HG02885 (cell line): ENCODE measurements around the gene SPAG17.

ENCODE experiments used
- ATAC-seq: cut with Tn5 transposase; IDR thresholded peaks from one replicate; pipeline ENCODE4 v1.9.1; 2021; ENCODE audit warnings: mild to moderate bottlenecking; ENCODE audit not compliant: unreplicated experiment, poor library complexity

Gene SPAG17

DNA sequence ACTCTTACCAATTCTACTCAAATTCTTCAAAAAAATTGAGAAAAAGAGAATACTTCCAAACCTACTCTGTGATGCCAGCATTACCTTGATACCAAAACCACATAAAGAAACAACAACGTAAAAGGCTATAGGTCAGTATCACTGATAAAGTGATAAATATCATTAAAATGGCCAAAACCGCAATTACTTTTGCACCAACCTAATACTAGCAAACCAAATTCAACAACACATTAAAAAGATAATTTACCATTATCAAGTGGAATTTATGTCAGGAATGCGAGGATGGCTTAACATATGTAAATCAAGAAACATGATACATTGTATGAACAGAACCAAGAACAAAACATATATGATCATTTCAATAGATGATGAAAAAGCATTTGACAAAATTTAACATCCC lies 7.0 kb downstream of the SPAG17 start:
- no peak for ATAC-seq

DNA sequence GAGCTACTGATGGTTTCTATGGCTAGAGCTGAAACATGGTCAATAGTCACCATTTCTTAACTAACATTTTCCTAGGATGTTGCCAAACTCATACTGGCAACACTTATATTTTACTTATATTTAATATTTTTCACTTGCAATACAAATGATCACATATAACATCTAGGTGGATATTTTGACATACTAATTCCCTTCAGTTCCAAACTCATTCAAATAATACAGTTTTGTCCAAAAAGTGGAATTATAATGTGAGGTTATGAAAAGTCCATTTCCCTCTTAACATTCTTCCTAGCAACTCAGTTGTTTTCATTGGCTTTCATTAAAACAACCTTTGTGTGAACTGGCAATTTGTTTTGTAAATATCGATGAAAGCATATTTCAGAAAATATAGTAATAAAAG lies 16.0 kb downstream of the SPAG17 start:
- ATAC-seq: no peak

DNA sequence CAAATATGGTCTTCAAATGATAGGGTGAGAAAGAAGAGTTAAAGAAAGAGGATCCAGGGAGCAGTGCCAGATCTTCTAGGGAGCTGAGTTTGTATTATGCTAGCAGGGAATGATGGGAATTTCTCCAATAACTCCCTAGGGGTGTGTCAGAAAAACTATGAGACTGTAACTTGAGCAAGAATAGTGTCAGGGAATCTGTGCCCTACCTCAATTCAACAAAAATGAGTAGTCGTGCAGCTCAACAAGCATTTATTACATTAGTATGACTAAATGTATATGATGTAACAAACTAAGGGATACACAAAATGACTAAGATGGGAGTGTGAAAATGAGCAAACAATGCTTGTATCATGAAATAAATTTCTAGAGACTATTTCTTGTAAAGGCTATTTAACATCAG lies 24.2 kb downstream of the SPAG17 start:
- no peak for ATAC-seq

DNA sequence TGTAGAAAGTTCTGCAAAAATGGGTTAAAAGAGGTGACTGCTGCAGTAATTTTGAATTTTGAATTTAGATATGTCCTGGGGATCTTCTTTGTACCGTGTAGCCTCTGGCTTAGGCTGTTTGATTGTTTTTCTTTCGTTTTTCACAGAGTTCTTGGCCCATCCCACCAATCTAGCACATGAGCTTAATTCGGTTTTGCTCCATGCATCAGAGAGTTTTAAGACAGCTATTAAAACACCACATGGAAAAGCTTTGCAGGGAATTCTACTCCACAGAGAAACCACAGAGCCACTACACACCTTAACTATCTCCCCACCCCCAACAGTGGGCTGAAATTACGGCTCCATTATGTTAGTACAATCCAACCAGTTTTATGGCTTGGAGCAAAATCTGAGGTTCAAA lies 25.5 kb downstream of the SPAG17 start:
- ATAC-seq: no peak

DNA sequence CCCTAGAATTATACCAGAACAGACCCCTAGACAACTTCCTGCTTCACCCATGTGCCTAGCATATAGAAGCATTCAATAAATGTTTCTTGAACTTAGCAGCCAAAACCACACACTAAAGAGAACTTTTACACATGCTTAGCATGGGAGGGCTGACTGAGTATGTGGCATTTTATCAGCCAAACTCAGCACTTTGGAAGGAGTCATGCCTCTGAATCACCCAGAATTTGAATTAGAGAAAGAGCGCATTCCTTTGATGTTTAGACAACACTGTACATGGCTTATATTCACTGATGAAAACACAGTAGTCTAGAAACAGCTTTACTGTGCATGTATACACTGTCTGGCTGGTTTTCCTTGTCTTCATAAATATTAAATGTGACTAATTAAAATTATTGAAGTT lies 26.1 kb downstream of the SPAG17 start:
- no peak for ATAC-seq

DNA sequence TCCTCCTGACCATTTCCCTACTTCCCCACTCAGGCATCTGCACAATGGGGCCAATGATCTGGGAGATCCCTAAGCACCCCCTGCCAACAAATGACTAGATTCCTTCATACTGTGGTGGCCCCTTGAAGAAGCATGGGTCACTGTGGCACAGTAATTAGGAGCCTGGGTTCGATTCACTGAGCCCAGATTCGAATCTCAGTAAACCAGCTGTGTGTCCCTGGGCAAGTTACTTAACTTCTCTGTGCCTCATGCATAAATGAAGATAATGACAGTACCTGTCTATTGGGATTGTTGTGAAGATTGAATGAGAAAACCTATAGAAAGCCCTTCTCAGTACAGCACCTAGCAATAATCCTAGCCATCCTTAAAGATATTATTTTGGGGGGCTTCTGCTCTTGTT lies 27.5 kb downstream of the SPAG17 start:
- no peak for ATAC-seq

DNA sequence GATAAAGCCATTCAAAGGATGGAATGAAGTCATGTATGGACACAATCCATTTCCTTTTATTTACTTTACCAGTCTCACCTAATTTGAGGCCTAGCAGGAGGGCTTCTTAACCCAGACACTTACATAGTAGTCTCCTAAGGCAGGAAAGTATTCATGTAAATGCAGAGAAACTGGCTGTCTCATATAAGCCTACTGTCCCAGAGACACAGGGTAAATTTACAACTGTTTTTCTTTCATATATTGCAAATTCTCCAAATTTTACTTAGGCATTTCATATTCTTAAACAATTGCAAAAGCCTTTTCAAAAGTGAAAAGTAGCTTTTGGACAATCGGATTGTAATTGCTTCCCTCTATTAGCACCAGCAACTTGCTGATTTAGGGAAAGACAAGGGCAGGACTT lies 29.9 kb downstream of the SPAG17 start:
- no peak for ATAC-seq

DNA sequence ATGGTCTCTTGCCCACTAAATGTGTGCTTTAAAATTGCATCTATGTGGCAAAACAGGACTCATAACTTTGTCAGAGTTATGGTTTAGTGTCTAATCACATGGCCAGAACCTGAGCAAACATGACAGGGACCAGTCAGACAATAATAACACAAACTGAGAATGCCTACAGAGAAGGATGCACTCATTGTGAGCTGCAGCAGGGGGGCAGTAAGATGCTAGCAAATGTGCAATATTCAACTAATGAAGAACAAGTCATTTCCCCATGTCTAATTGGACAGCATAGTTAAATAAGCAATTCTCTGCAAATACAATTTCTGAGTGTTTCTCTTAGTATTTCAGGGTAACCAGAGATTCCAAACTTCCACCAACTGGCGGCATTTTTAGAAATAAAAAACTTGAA lies 30.8 kb downstream of the SPAG17 start:
- peak; percentile 54 for ATAC-seq

DNA sequence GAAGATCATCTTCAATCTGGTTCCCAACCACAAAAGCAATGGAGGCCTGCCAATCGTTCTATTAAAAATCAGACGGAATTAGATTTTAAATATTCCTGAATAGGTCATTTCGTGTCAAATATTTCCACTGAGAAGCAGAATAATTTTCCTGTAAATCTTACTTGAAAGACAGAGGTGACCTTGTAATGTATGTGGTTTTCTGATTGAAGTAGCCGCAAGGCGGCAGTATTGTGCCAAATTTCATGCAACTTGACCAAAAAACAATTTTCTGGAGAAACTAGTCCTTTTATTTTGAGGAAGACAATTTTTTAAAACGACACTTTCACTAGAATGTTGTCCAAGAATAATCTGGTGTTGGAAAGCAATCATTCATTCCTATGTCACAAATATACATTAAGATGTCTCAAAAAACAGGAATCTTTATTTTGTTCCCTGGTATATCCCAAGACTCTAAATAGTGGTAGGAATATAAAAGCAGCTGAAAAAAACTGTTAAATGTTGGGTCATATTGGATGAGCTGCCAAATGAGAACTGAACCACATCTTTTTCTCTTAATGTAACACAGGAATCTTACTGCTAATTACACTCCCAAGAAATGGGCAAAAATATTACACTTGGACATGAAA lies 33.6 kb downstream of the SPAG17 start:
- ATAC-seq: peak; percentile 46

DNA sequence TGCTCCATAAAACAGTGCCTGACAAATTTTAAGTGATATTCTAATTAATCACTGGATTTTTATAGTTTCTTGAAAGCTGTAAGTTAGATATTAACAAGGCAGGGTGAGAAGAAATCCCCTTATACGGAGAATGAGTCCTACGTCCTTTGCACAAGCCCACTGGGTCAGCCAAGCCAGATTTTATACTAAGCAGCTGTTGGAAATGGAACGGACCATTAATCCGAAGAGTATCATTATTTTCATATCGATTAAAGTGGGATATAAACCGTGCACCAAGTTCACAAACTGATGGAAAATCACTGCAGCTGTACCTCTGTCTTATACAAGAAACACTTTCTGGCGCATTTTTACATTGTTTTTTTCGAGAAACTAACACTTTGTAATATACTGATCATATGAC lies 35.2 kb downstream of the SPAG17 start:
- ATAC-seq: no peak

DNA sequence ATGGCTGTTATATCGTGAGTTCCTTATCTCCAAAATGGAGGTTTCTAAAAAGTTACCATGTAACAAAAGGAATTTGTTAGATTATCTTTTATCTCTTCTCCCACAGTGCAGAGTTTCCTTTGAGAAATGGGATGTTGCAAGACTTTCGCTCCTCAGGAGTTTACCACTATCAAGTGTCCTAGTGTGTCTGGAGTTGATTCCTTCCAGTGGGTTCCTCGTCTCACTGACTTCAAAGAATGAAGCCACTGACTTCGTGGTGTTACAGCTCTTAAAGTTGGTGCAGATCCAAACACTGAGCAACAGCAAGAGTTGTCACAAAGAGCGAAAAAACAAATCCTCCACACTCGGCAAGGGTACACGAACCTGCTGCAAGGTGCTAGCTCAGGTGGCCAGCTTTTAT lies 37.0 kb downstream of the SPAG17 start:
- no peak for ATAC-seq

DNA sequence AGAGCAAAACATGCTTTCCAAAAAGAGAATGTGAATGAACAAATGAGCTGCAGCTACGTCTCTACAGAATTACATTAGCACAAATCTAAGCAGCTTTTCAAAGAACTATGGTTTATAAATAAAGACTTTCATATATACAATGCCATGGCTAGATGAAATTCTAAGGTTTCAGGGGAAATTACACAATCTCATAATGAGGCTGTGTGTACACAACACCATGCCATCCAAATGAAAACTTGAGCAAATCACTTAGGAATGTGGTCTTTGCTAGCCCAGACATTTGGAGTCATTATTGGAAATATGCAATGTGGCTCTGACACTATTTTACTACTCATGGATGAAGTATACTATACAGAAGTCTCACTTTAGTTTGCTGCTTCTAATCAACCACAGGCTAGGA lies 37.5 kb downstream of the SPAG17 start:
- ATAC-seq: no peak

DNA sequence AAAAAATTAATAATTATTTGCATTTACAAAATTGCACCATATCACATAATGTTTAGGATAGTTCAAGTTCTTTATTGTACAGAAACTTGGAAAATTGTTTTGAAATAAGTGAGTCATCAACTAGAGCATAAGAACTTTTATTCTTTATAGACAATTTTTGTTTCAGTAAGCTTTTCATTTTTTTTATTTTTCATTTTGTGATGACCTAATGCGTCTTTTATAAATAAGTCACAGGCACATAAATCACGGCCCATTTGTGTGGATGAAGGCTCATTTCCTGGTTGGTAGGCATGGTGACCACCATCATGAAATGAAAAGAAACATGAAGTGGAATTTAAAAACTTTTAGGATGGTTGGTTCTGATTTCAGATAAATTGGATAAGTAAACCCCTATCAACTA lies 39.3 kb downstream of the SPAG17 start:
- no peak for ATAC-seq

DNA sequence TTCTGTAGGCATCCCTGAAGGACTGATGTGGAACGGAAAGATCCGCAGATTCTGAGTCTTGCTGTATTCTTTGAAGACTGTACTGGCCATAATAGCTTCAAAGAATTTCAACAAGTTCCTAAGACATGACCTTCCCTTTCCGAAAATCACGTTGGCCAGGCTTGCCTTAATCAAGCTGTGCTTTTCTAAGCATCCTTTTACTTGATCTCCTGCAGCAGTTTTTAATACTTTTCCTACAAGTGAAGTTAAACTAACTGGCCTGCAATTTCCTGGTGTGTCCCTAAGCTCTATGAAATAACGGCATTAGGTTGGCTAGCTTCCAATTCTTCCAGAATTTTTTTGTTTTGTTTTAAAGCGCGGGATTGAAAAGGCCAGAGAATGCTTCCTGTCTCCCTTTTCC lies 40.3 kb downstream of the SPAG17 start:
- ATAC-seq: no peak

DNA sequence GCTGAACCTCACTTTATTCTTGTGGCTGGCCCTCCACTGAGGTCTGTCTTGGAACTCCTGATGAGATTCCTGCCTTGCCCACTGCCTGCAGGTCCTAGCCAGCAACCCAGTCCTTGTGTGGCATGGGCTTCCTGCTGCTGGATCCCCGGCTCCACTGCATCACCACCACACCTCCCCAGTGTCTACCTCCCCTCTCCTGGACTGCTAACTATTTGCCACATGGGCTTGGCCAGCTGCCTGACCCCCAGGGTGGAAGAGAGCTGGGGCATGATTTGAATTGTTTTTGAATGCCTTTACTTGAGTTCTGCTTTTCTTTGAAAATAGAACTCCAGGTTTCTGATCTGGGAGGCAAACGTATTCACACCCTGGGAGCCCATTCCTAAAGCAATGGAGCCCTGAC lies 41.2 kb downstream of the SPAG17 start:
- no peak for ATAC-seq

DNA sequence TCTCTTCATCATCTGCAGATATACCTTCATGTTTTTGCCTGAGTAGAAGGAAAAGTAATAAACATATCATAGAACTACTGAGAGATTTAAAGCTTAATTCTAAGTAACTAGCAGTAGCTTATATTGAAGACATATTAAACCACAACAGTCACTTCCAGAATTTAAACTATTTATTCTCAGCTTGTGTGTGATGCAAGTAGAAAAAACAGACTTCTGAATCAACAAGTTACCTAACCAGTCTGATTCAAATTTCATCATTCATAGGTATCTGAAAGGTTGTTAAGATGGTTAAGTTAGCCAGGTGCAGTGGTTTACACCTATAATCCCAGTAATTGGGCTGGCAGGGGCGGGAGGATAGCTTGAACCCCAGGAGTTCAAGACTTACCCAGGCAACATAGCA lies 41.9 kb downstream of the SPAG17 start:
- no peak for ATAC-seq

DNA sequence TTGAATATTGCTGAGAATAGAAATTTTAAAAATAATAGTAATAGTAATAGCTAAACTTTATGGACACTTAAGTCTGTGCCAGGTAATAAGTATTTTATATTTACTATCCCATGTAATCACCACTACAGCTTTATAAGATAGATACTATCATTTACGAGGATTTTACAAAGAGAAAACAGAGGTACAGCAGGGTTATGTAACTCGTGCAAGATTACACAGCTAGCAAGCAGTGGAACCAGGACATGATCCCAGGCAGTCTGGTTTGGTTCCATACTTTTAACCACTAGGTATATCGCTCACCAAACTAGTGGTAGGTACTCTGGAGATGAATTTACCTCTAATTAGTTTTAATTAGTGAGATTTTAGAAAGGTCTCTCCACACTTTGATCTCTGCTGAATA lies 42.5 kb downstream of the SPAG17 start:
- no peak for ATAC-seq

DNA sequence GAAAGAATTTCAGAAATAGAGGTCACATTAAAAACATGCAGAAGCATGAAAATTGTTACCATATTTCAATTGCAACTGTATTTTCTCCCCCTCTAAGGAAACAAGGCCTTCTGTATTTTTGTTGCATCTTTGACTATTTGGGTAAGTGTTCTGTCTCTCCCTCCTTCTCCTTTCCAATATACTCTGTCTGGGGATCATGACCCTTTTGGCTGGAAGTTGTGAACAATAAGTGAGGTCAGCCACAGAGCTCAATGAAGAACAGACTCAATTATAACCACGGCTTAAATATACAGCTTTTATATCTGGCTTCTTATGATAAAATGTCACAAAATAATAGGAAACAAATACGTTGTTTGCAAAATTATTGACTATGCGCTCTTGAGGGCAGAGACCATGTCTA lies 47.1 kb downstream of the SPAG17 start:
- no peak for ATAC-seq

DNA sequence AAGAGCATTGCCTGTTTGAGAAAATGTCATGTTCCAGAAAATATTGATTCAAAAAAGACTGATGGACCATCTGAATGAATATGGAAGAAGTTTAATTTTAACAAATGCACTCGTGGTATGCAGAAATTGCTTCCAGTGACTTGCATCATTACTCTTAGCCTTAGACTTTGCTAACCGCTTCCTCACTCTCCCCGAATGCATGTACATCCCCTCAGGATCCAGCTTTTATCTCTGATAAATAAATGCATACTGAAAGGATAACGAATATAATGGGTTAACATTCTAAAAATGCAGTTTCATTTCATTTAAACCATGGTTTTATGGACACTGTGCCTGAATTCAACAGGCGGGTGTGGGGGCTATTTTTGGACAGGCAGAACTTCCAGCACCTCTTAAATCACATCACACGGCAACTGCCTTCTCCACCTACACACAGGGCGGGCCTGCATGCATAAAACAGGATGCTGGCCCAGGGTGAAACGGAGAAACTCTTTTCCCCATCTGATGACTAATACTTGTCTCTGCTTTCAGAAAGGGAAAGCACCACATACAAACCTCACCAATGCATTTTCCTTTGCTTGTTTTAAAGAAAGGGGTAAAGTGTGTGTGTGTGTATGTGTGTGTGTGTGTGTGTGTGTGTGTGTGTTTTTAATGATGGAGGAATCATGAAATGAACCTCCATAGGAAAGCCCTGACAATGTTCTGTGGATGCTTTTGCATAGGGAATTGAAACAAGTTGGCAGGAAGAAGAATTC lies 48.7 kb downstream of the SPAG17 start:
- peak; percentile 100 for ATAC-seq

DNA sequence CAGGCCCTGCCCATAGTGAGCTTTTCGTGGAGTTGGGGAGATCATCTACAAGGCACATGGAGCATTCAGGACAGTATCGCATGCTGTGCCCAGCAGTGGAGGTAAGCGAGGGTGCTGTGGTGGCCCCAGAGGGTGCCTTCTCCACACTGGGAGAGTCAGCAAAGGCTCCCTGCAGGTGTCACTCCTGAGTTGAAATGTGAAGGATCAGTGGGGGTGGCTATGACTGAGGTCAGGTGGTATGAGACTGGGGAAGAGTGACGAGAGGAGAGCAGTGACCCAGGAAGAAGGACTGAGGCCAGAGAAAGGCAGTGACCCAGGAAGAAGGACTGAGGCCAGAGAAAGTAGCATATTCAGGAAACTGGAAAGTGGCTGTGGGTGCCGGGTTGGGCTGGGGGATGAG lies 53.0 kb downstream of the SPAG17 start:
- ATAC-seq: no peak

DNA sequence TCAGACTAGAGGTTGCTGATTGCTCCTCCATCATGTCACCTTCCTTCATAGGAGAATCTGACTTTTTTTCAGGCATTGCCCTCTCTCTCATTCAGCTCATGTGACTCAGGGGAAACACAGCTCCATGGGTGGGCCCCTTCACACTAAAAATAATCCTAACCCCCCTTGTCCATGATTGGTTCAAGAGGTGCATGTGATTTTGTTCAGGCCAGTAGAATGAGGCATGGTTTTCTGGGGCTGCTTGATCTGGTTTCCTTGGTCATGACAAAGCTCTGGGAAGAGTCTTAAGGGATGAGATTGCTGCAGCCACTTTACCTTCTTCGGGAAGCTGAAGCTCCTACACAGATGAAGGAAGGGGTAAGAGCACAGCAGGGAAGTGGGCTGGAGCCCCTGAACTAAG lies 56.3 kb downstream of the SPAG17 start:
- no peak for ATAC-seq

DNA sequence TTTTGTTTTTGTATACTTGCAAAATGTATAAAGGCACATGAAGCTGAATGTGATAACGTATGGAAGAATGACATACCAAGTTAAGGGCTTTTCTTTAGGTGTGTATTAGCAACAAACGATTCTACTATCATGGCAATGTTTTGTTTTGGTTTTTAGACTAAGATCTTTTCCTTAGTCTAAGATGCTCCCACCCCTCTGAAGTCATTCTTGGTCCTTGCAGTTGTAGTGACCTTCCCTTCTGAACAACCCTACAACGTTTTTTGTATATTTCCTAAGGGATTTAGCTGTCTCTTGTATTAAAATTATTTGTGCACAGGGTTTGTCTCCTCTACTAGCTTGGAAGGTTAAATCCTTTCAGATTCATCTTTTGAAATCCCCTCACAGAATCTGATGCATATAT lies 61.0 kb downstream of the SPAG17 start:
- no peak for ATAC-seq
